Cardiac fibroblast (primary cell): ENCODE data around the gene OSCP1.

Source experiments
- DNase-seq, 2 donors: peaks; one replicate each; pipeline versions ENCODE4 v3.0.0 to v3.0.0-alpha.2; 2010; ENCODE audit warnings: low read depth in 2 of 2
- H3K4me3 ChIP-seq, 2 donors: replicated peaks in 1 of 2; 1 replicate in 1 of 2; 2 replicates in 1 of 2; pipeline ENCODE4 v1.5.1; 2011; ENCODE audit warnings: low read depth in 2 of 2, low read length in 2 of 2, mild to moderate bottlenecking in 2 of 2, moderate library complexity in 1 of 2
- TF ChIP-seq, protein P1 (sequence below): IDR thresholded peaks from one replicate; pipeline ENCODE4 v1.5.1; 2011; ENCODE audit warnings: low read depth, mild to moderate bottlenecking, low read length, inconsistent platforms

OSCP1 gene

DNA sequence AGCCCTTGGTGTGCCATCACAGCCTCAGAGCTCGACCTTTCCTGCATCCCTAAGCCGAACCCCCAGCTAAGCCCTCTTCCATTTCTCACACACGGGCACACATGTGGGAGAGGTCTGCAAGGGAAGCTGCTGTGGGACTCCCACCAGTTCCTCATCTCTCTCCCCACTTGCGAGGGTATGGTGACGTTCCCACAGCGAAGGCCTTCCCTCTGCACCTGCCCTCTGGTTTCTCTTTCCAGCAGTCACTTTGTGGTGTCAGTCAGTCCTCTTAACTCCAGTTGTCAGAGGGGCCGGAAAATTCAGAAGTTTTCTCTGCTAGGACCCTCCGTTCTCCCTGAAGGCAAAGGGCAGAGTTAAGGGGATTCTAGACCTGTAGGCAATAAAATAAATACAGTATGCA lies 59.0 kb downstream of the OSCP1 start:
- TF ChIP-seq, protein P1, sequence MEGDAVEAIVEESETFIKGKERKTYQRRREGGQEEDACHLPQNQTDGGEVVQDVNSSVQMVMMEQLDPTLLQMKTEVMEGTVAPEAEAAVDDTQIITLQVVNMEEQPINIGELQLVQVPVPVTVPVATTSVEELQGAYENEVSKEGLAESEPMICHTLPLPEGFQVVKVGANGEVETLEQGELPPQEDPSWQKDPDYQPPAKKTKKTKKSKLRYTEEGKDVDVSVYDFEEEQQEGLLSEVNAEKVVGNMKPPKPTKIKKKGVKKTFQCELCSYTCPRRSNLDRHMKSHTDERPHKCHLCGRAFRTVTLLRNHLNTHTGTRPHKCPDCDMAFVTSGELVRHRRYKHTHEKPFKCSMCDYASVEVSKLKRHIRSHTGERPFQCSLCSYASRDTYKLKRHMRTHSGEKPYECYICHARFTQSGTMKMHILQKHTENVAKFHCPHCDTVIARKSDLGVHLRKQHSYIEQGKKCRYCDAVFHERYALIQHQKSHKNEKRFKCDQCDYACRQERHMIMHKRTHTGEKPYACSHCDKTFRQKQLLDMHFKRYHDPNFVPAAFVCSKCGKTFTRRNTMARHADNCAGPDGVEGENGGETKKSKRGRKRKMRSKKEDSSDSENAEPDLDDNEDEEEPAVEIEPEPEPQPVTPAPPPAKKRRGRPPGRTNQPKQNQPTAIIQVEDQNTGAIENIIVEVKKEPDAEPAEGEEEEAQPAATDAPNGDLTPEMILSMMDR: no peak
- DNase-seq: no peak
- no peak overlapping the region for H3K4me3 ChIP-seq

DNA sequence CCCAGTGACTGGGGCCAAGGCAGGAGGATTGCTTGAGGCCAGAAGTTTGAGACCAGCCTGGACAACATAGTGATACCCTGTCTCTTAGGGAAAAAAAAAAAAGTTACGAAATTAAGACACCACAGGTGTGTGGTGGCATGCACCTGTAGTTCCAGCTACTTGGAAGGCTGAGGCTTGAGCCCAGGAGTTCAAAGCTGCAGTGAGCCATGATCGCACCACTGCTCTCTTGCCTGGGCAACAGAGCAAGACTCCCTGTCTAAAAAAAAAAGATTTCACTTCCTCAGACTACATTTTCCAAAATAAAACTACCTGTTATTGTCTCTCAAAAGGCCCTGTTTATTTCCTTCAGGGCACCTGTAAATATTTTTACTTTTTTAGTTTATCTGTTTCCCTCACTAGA lies 59.8 kb downstream of the OSCP1 start:
- DNase-seq: no peak
- TF ChIP-seq, protein P1: no peak
- no peak overlapping the region for H3K4me3 ChIP-seq

DNA sequence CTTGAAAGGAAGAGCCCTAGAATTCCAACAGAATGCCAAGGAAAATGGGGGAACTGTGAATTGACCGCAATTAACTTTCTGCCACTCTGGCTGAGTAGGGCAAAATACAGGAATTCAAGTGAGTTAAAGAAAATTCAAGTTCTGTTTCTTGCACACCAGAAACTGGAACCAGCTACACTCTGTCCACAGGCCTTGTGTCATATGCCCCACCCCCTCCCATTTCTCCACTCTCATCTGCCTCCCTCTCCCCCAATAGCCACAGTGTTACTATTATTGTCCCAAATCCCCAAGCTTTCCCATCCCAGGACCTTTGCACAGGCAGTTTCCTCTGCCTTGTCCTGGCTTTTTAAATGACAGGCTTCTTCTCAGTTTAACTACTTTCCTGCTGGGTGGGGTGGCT lies 60.3 kb downstream of the OSCP1 start:
- no peak for DNase-seq
- TF ChIP-seq, protein P1: no peak

DNA sequence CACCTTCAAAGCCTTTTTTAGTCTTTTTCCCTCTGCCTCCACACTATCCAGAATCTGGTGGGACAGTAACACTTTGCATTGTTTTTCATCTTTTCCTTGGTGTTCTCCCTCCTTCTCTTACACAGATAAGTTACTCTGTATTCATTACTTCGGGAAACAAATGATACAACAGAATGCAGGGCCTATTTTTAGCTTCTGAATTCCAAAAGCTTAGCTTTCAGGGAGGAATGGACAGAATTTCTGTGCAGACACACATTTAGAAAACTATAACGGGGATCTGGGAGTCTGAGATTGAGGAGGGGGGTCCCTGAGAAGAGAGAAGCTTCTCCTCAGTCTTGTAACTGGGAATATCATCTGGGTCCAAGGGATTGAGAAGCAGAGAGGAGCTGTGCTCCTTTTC lies 61.0 kb downstream of the OSCP1 start:
- TF ChIP-seq, protein P1: no peak
- DNase-seq: no peak
- H3K4me3 ChIP-seq: no peak overlapping the region

More for the DNA sequence above, 60.3 kb downstream of the OSCP1 start:
- no peak overlapping the region for H3K4me3 ChIP-seq

DNA sequence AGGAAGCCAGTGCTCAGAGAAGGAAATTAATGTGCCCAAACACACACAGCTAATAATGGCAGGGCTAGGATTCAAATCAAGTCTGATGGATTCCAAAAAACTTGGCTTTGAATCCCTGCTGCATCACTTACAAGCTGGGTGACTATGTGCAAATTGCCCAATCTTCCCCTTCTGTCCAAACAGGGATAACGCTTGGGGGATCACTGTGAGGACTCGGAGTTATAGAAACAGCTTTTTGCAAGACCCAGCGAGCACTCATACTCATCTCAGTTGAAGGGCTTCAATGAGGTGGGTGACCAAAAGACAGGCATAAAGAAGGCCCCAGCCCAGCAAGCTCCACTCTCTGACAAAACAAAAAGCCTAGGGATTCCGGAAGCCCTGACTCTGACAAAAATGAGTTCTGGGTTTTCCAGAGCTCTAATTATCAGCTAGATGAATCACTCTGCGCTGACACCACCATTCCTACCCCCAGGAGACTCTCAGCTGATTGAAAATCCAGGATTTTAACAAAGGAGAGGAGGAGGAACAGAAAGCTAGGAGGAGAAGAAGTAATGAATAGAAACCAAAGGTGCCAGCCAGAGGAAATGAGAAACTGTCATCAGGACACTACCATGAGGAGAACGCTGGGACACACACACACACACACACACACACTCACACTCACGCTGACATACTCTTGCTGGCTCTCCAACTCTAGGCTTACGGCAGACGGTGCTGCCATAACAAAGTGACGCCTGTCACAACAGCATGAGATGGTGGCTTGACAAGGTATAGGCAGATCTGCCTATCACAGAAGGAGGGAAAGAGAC lies 62.9 kb downstream of the OSCP1 start:
- peak; percentile 90 to 94 for DNase-seq
- peak overlapping the region in 1 of 2 donors; percentile 22 for H3K4me3 ChIP-seq
- TF ChIP-seq, protein P1: no peak

DNA sequence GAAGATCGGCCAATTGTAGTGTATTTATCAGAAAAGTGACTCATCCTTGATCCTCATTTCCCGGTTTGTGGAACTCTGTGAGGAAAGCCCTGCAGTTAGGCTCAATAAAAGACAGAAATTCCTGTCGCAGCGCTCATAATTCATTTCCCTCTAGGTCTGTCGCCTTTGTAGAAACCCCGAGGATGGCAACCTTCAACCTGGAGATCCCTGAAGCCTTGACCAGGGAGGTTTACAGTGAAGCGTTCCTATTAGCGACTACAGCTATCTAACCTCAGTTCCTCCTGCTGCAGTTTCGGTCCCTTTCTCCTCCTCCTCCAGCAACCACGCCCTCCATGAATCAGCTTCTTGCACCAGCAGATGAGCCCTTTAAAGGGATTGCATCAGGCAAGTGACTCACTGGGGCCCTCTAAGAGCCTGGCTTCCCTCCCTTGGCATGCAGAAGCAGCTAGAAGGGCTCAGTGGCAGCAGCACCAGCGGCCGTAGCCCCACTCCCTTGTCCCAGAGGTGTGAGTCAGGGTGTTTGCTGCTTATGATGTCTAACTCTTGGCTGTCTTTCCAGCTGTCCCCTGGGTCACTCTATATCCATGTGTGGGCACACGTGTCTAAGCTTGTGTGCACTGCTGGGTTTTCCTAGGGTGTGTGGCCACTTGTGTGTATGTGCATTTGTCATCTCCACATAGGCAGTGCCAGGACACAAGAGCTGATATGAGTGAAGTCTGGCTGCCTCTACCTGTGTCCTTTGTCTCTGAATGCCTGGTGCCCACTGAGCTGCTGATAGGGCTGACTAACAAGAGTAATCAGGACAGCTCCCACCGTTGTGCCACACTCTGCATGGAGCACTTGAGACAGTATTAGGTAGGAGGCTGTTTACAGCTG lies 63.7 kb downstream of the OSCP1 start:
- H3K4me3 ChIP-seq: peak overlapping the region; percentile 43 to 56
- TF ChIP-seq, protein P1: no peak
- DNase-seq: peak; percentile 100
